ENCODE results near the gene SLC1A3.
A peak's percentile ranks its signal among the peaks of the same experiment; 100 is the strongest.

Gene SLC1A3

DNA sequence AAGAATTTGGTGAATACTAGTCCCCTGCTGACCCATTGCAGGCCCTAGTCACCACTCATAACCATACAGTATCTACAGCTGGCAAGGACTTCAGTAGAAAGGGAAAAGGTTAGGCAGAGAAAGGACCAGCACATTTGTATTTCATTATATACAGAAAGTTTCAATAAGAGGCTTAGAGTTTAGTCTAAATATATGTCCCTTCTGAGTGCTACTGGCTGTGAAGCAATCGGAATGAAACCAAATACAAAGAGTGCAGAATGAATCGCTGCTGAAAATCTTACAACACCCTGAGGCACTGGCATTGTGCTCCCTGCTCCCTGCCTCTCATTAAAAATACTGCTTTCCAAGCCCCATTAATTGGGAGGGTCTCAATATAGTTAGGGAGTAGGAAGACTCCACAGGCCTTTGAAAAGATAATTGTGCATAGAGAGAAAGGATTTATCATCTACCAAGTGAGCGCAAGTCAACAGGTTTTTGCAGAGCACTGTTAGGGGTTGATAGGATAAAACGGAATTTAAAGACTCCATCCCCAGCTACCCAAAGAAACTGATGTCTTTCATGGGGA is 110.8 kb downstream of the SLC1A3 start:
- DNase-seq (ENCODE audit: low spot score) = no peak

DNA sequence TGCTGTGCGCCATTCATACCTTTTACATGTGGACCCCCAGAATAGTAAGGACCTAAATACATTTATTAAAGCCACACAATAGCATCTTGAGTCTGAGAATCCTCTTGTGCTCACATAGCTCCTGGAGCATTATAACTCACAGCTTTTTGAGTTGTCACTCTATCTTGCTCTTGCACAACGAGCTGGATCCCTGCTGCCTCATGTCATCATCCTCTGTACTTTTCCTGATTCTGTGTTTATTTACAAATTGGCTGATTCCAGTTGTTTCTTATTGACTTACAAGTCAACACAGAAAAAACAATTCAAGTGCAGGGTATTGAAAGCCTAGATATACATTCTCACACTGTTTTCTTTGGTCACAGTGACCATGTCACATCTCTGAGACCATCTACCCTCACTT is 112.9 kb downstream of the SLC1A3 start:
- no peak for DNase-seq (ENCODE audit: low spot score)

DNA sequence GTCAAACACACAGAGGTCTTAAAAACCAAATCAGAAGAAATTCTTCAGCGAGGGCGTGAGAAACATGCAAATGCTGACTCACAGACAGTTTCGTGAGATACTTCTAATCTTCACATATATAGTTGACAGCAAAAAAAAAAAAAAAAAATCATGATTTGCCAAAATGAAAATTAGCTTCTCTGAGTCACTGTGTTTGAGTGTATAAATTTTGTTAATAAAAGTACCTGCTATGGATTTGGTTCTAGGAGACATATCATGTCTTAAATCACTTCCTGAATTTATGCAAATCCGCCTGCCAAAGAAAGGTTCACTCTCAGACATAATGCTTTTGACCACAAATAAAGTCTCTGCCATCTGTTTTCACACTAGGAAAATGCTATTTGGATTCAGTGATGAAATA is 114.3 kb downstream of the SLC1A3 start:
- peak; percentile 77 for DNase-seq (ENCODE audit: low spot score)

DNA sequence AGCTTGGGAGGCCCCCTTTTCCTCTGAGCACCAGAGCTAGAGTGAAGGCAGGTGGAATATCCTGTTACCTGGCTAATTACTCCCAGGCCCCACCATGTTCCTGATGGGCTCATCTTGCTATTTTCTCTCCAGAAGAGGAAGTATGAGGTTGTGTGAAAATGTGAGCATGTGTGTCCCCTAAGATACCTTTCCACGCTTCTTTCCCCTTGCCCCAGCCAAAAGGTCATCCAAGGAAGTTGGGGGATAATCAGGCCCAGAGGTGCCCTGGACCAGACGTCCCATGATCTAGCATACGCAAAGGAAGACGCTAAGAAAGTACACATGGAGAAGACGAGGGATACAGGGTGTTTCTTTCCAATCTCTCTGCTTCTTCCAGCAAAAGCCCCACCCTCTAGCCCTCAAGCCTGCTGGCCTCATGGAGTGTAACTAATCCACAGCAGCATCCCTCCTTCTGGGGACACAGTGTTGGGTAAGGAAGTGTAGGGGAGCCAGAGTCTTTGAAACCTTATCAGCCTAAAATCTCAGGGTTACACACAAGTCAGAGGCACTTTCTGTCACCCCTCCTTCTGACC is 115.3 kb downstream of the SLC1A3 start:
- peak; percentile 22 for DNase-seq (ENCODE audit: low spot score)

DNA sequence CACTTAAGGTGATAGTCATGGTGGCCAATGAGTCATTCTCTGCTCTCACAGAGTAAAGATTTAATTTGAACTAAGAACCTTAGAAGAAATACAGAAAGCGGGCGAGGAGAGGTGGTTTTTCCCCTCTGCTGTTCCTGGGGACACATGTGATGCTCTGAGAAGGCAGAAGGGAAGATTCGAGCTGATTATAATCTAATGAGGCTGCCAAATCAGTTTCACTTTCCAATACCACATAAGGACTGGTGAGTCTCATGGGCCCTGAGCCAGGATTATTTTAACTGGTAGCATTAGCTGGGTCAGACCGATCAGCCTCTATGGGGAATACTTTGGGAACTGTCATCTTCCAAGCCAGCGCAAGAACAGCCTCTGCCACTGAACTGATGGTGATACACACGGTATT is 116.5 kb downstream of the SLC1A3 start:
- peak; percentile 61 for DNase-seq (ENCODE audit: low spot score)

GRCh38 chr5:36723912-36724311 is 117.5 kb downstream of the SLC1A3 start:
- DNase-seq (ENCODE audit: low spot score) = peak; percentile 80

- DNase-seq (ENCODE audit: low spot score) = peak; percentile 95
Measured at GRCh38 chr5:36724467-36725332, 118.3 kb downstream of the SLC1A3 start.

GRCh38 chr5:36726317-36726716 is 119.9 kb downstream of the SLC1A3 start:
- no peak for DNase-seq (ENCODE audit: low spot score)

DNA sequence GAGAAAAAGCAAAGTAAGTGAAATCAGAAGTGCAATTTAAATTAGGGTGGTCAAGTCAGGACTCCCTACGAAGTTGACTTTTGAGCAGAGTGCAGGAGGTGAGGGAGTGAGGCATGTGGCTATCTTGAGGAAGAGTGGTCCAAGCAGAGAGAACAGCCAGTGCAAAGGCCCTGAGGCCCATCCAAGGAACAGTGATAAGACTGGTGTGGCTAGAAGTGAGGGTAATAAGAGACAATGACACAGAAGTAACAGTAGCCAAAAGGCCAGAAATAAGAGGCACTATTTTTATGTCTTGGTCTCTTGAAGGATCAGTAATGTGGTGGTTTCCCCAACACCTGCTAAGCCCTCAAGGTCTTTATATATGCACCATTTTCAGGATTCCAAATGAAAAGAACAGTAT is 120.4 kb downstream of the SLC1A3 start:
- no peak for DNase-seq (ENCODE audit: low spot score)

DNA sequence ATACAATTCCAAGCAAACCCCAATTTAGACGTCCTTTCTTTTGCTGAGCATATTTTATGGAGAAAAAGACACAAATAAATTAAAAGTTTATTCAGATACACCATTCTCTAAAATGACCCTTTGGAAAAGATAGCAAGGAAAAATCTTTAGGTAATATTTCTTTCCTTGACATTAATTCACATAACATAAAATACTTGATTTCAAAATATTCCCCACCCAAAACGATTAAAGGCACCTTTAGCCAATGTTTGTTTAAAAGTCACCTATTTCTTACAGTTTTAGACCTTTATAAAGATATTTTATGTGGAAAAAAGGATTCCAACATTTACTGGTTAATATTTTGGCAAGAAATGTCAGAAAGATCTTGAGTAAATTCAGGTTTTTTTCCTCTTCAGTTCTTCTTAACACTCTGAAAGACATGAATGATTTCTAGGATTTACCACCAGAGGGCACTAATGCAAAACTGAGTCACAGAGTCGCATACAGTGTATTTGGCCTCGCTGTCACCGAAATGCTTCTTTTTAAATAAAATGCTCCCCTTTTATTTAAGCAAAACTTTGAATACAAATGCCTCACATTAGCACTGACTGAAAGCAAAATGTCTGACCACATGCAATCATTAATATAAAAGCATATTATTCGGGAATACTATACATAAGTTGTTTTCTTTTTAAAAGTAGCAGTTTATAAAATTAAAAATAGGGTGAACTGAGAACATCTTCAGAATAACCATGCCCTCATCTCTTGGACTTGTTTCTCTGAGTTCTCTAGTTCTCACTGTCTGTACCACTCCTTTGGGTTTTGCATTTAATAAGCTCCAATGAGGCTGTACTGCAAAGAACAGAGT is 122.5 kb downstream of the SLC1A3 start:
- DNase-seq (ENCODE audit: low spot score) = peak; percentile 91

DNA sequence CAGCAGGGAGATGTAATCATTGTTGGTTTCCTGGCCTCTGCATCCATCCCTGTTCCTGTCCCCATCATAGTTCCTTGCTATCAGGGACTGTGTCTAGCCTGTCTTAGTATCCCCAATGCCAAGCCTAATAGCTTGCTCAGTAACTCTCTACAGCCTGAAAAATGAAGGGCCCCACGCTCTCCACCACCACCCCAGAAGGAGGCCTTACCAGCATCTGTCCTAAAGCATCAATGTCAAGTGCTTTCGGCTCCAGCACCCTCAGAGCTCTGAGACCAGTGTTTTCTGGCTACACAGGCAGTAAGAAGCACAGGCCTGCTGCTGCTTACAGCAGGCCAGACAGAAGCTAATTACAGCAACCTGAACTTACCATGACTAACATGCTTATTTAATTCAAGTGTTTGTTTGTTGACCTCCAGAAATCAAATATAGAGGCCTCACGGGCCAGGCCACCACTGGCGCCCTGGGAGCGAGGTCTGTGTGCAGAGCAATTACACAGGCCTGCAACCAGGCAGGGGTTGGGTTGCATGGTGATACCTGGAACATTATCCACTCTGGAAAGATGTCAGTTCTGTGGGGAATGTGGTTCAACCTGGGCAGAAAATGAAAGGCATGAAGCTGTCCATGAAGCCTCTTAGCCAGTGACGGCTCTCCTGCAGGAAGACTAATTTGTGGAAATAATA is 124.3 kb downstream of the SLC1A3 start:
- DNase-seq (ENCODE audit: low spot score) = no peak

GRCh38 chr5:36733183-36733582 is 126.8 kb downstream of the SLC1A3 start:
- no peak for DNase-seq (ENCODE audit: low spot score)

GRCh38 chr5:36734422-36734821 is 128.0 kb downstream of the SLC1A3 start:
- peak; percentile 71 for DNase-seq (ENCODE audit: low spot score)

DNA sequence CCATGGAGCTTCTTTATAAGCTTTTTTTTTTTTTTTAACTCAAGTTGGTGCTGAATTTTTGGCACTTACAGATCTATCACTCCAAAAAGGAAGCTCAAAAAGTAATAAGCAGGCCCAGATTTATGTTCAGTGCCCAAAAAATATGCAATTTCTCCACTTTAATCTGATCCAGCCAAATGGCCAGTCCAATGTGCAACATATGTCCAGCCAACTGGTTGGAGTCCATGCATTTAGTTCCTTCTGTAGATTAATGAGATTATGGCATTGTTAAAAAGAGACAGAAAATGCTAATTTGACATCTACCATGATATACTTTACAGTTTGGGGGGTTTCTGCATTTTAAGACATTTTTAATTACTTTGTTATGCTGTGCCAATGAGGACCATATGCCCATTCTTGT is 129.5 kb downstream of the SLC1A3 start:
- no peak for DNase-seq (ENCODE audit: low spot score)

Data from NAMALWA (cell line).